ENCODE results near the gene FSHR.

DNA sequence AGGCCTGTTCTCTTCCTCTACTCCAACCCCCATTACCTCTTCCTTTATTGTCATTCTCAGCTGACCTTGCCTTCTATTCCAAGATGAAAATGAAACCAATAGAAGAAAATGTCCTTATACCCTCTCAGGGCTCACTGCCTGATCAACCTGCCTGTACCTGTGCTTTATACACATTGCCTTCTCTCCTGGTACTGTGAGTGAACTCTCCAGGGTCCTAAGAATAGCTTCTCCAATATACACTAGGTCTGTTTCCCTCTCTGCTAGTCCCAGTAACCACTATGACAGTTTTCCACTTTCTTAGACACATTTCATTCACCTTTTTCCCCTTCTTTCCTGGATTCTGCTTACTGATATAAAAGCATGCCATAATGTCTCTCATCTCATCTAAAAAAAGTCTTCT, 85.7 kb downstream of the FSHR start:
- TF ChIP-seq, protein P1, sequence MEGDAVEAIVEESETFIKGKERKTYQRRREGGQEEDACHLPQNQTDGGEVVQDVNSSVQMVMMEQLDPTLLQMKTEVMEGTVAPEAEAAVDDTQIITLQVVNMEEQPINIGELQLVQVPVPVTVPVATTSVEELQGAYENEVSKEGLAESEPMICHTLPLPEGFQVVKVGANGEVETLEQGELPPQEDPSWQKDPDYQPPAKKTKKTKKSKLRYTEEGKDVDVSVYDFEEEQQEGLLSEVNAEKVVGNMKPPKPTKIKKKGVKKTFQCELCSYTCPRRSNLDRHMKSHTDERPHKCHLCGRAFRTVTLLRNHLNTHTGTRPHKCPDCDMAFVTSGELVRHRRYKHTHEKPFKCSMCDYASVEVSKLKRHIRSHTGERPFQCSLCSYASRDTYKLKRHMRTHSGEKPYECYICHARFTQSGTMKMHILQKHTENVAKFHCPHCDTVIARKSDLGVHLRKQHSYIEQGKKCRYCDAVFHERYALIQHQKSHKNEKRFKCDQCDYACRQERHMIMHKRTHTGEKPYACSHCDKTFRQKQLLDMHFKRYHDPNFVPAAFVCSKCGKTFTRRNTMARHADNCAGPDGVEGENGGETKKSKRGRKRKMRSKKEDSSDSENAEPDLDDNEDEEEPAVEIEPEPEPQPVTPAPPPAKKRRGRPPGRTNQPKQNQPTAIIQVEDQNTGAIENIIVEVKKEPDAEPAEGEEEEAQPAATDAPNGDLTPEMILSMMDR (IDR thresholded peaks at IDR 0.05), result no peak
- no peak for TF ChIP-seq EZH2phosphoT487 (IDR thresholded peaks at IDR 0.05)
- TF ChIP-seq EZH2 (IDR thresholded peaks at IDR 0.05), result no peak
